ENCODE results near the gene CYS1.
"Not testable (repeated sequence)": the region's sequence is repeated elsewhere in the genome, so short reads cannot be mapped to it uniquely, and the experiment has no call there.

Gene CYS1

GRCh38 chr2:10031886-10032745 is 48.1 kb downstream of the CYS1 start:
- no peaks in the 10 kb centered on the region for H3K27me3 ChIP-seq (ENCODE audit: insufficient read depth, low read length)
- H3K4me1 ChIP-seq (ENCODE audit: insufficient read depth, low read length): peaks cover 7% of the 10 kb centered on the region; the same call in 1 of the 2 replicates

DNA sequence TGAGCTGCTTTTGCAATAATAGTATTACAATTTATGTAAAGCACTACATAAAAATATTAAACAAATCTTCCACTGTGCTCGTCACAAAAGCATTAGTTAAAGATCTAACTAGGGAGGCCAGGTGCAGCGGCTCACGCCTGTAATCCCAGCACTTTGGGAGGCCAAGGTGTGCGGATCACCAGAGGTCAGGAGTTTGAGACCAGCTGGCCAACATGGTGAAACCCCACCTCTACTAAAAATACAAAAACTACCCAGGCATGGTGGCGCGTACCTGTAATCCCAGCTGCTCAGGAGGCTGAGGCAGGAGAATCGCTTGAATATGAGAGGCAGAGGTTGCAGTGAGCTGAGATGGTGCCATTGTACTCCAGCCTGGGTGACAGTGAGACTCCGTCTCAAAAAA is 49.4 kb downstream of the CYS1 start:
- not testable (repeated sequence) for H3K27me3 ChIP-seq (ENCODE audit: insufficient read depth, low read length); H3K4me3 ChIP-seq (ENCODE audit: low read length); H3K27ac ChIP-seq (ENCODE audit: low read length); H3K4me1 ChIP-seq (ENCODE audit: insufficient read depth, low read length); H3K9ac ChIP-seq (ENCODE audit: low read depth, low read length); H3K9me3 ChIP-seq (ENCODE audit: insufficient read depth, low read depth, low read length); H3K36me3 ChIP-seq (ENCODE audit: insufficient read depth, low read depth, low read length)

More at GRCh38 chr2:10031886-10032745, 48.1 kb downstream of the CYS1 start:
- no peaks in the 10 kb centered on the region for H3K9me3 ChIP-seq (ENCODE audit: insufficient read depth, low read depth, low read length)
- no peak overlapping the region for H3K27ac ChIP-seq (ENCODE audit: low read length)
- H3K9ac ChIP-seq (ENCODE audit: low read depth, low read length): no peak overlapping the region
- H3K36me3 ChIP-seq (ENCODE audit: insufficient read depth, low read depth, low read length): no peaks in the 10 kb centered on the region
- no peak overlapping the region for H3K4me3 ChIP-seq (ENCODE audit: low read length)

GRCh38 chr2:10030311-10030736 is 49.9 kb downstream of the CYS1 start:
- no peak overlapping the region for H3K4me3 ChIP-seq (ENCODE audit: low read length)
- H3K4me1 ChIP-seq (ENCODE audit: insufficient read depth, low read length): peaks cover 7% of the 10 kb centered on the region; the same call in 1 of the 2 replicates
- no peaks in the 10 kb centered on the region for H3K36me3 ChIP-seq (ENCODE audit: insufficient read depth, low read depth, low read length)
- no peak overlapping the region for H3K27ac ChIP-seq (ENCODE audit: low read length)
- H3K9me3 ChIP-seq (ENCODE audit: insufficient read depth, low read depth, low read length): no peaks in the 10 kb centered on the region
- H3K9ac ChIP-seq (ENCODE audit: low read depth, low read length): no peak overlapping the region
- no peaks in the 10 kb centered on the region for H3K27me3 ChIP-seq (ENCODE audit: insufficient read depth, low read length)

DNA sequence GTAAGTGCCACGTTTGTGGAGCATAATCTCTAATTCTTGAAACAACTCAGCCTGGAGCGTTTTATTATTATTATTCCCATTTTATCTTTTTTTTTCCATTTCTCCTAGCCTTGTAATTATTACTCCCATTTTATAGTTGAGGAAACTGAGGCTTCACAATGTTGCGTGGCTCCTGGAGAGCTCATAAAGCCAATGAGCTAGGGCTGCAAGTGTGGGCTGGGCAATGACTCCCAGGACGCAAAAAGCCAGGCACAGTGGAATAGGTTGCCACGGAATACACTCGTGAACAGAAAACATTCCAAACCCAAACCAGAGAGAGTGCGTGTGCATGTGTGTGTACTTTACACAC is 50.4 kb downstream of the CYS1 start:
- no peaks in the 10 kb centered on the region for H3K9me3 ChIP-seq (ENCODE audit: insufficient read depth, low read depth, low read length)
- peaks cover 7% of the 10 kb centered on the region; the same call in 1 of the 2 replicates for H3K4me1 ChIP-seq (ENCODE audit: insufficient read depth, low read length)
- H3K4me3 ChIP-seq (ENCODE audit: low read length): no peak overlapping the region
- no peak overlapping the region for H3K27ac ChIP-seq (ENCODE audit: low read length)
- no peaks in the 10 kb centered on the region for H3K27me3 ChIP-seq (ENCODE audit: insufficient read depth, low read length)
- no peak overlapping the region for H3K9ac ChIP-seq (ENCODE audit: low read depth, low read length)
- H3K36me3 ChIP-seq (ENCODE audit: insufficient read depth, low read depth, low read length): no peaks in the 10 kb centered on the region

- Histone ChIP-seq H3K27ac (ENCODE audit: low read length) (no peak overlapping the region), H3K9me3 (ENCODE audit: insufficient read depth, low read depth, low read length) (no peaks in the 10 kb centered on the region), H3K9ac (ENCODE audit: low read depth, low read length) (no peak overlapping the region), H3K4me3 (ENCODE audit: low read length) (0 out of 2 replicates have a peak overlapping the region, but pooled peaks have one; percentile 18), H3K27me3 (ENCODE audit: insufficient read depth, low read length) (no peaks in the 10 kb centered on the region), H3K36me3 (ENCODE audit: insufficient read depth, low read depth, low read length) (no peaks in the 10 kb centered on the region), H3K4me1 (ENCODE audit: insufficient read depth, low read length) (peaks cover 7% of the 10 kb centered on the region; the same call in 1 of the 2 replicates)
Measured at GRCh38 chr2:10028988-10029874, 51.0 kb downstream of the CYS1 start.

DNA sequence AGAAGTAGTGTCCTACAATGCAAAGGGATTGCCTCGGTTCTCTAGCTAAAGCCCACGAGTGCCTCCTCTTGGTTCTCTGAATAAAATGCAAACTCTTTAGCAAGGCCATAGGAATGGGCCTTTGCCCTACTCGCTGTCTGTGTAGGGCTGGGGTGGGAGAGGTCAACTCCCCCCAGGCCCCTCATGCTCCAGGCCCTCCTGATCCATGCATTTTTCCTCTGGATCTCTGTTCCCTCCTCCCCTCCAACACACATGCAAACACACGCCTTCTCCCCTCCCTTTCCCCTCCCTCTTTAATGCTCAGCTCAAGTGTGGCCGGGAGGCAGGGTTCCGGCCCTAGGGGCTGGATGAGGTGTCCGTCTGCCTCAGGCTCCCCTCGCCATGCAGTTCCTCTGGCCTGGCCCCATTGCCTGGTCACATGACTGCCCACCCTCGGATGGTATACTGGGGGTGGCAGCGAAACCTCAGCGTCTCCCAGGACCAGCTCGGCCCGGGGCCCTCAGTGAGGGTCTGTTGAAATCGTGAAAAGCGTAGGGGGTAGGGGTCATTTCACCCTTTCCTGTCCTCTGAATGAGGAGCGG is 51.7 kb downstream of the CYS1 start:
- no peaks in the 10 kb centered on the region for H3K27me3 ChIP-seq (ENCODE audit: insufficient read depth, low read length)
- no peak overlapping the region for H3K9ac ChIP-seq (ENCODE audit: low read depth, low read length)
- H3K27ac ChIP-seq (ENCODE audit: low read length): no peak overlapping the region
- no peak overlapping the region for H3K4me3 ChIP-seq (ENCODE audit: low read length)
- H3K4me1 ChIP-seq (ENCODE audit: insufficient read depth, low read length): peaks cover 7% of the 10 kb centered on the region; the same call in 1 of the 2 replicates
- H3K36me3 ChIP-seq (ENCODE audit: insufficient read depth, low read depth, low read length): no peaks in the 10 kb centered on the region
- H3K9me3 ChIP-seq (ENCODE audit: insufficient read depth, low read depth, low read length): no peaks in the 10 kb centered on the region

DNA sequence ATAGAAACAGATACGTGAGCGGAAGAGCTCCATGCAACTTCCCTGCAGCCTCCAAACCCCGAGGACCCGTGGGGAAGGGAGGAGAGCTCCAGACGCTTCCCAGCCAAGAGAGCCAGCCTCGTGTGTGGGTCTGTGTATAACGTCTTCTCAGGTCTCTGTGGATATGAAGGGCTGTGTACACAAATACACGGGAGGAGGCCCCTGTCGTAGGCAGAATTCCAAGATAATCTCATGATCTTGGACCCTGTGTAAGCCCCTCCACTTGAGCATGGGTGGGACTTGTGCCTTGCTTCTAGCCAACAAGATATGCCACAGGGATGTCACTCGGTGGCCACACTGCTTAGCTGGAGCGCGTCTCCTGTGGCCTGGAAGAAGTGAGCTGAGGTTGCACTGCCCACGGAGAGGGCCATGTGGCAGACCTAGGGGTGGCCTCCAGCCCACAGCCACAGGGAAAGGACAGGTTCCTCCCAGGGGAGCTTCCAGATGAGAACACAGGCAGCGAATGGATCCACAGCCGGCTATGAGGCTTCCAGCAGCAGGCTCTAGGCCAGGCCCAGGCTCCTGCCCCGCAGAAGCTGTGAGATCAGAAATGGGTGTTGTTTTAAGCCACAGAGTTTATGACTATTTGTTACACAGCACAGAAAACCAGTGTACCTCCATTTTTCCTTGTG is 52.4 kb downstream of the CYS1 start:
- Histone ChIP-seq H3K36me3 (ENCODE audit: insufficient read depth, low read depth, low read length) (no peaks in the 10 kb centered on the region), H3K4me1 (ENCODE audit: insufficient read depth, low read length) (peaks cover 7% of the 10 kb centered on the region; the same call in 1 of the 2 replicates), H3K9ac (ENCODE audit: low read depth, low read length) (no peak overlapping the region), H3K27me3 (ENCODE audit: insufficient read depth, low read length) (no peaks in the 10 kb centered on the region), H3K4me3 (ENCODE audit: low read length) (no peak overlapping the region), H3K9me3 (ENCODE audit: insufficient read depth, low read depth, low read length) (no peaks in the 10 kb centered on the region), H3K27ac (ENCODE audit: low read length) (no peak overlapping the region)

DNA sequence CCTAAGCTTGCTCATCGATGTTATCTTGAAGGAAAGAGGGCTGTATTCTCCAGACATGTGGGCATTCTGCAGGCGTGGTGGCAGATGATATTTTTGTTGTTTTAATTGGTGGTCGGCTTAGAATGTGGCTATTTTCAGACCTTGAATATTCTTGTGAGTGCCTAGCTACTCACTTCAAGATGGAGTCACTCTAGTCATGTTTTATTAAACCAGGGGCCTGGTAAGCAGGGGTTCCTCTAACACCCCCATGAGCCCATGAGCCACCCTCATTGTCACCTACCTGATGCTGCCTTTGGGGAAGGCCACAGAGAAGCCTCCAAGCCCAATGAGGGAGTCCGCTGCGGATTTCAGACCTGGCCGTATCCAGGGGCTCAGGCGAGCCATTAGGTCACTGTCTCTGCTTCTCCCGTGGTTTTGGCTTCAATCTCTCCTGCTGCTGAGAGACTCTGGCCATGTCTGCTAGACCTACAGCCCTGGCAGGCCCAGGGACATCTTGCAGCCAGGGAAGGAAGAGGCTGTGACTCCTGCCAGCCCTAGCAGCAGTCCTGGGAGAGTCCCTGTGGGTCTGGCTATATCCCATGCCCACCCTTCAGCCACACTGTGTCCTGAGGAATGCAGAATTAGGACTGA is 53.2 kb downstream of the CYS1 start:
- H3K4me1 ChIP-seq (ENCODE audit: insufficient read depth, low read length): peaks cover 7% of the 10 kb centered on the region; the same call in 1 of the 2 replicates
- no peaks in the 10 kb centered on the region for H3K9me3 ChIP-seq (ENCODE audit: insufficient read depth, low read depth, low read length)
- H3K27ac ChIP-seq (ENCODE audit: low read length): no peak overlapping the region
- no peaks in the 10 kb centered on the region for H3K36me3 ChIP-seq (ENCODE audit: insufficient read depth, low read depth, low read length)
- H3K9ac ChIP-seq (ENCODE audit: low read depth, low read length): no peak overlapping the region
- H3K27me3 ChIP-seq (ENCODE audit: insufficient read depth, low read length): no peaks in the 10 kb centered on the region
- H3K4me3 ChIP-seq (ENCODE audit: low read length): no peak overlapping the region

DNA sequence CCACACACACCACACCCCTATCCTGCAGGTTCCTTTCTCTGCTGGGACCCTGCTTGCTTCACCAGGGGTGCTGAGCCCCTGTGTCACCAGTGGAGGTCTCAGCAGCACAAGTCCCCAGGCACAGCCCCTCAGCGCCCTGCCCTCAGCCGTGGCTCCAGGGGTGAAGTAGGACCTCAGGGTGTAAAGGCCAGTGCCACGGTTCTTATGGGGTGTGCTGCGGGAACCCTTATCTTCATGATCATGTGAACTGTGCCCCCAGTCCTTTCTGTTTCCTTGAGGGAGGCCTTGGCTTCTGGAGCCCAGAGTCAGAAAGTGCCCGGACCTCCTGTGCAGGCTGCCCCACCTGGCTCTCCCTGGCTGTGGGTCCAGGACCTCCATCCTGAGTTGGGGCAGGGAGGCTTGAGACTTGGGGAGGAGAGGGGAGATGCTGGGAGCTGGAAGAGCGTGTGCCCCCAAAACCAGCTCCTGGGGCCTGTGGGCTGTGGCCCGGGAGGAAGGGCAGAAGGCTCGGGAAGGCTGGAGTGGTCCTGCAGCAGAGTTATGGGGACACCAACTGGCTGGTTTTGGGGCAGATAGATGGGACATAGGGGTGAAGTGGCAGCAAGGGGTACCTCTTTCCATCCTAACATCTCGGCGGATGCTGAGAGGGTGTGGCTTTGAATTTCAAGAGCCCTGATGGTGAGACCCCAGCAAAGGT is 57.1 kb downstream of the CYS1 start:
- Histone ChIP-seq H3K9ac (ENCODE audit: low read depth, low read length) (no peak overlapping the region), H3K36me3 (ENCODE audit: insufficient read depth, low read depth, low read length) (no peaks in the 10 kb centered on the region), H3K4me3 (ENCODE audit: low read length) (no peak overlapping the region), H3K9me3 (ENCODE audit: insufficient read depth, low read depth, low read length) (no peaks in the 10 kb centered on the region), H3K27me3 (ENCODE audit: insufficient read depth, low read length) (no peaks in the 10 kb centered on the region), H3K4me1 (ENCODE audit: insufficient read depth, low read length) (no peaks in the 10 kb centered on the region), H3K27ac (ENCODE audit: low read length) (no peak overlapping the region)

DNA sequence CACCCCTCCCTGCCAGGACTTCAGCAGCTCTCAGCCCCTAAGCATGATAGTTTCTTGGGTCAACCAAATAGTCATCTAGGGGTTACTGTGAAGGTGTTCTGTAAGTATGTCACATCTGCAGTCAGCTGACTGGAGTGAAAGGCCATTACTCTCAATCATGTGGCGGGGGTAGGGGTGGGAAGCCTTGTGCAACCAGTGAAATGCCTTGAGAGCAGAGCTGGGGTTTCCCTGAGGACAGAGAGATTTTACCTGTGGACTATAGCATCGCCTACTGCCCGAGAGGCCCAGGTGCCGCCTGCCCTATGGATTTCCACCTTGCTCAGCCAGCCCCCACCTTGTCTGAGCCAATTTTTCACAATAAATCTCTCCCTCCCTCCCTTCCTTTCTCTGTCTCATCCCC is 57.8 kb downstream of the CYS1 start:
- H3K9ac ChIP-seq (ENCODE audit: low read depth, low read length): no peak overlapping the region
- H3K27ac ChIP-seq (ENCODE audit: low read length): no peak overlapping the region
- no peaks in the 10 kb centered on the region for H3K27me3 ChIP-seq (ENCODE audit: insufficient read depth, low read length)
- H3K9me3 ChIP-seq (ENCODE audit: insufficient read depth, low read depth, low read length): no peaks in the 10 kb centered on the region
- H3K4me1 ChIP-seq (ENCODE audit: insufficient read depth, low read length): no peaks in the 10 kb centered on the region
- H3K36me3 ChIP-seq (ENCODE audit: insufficient read depth, low read depth, low read length): no peaks in the 10 kb centered on the region
- H3K4me3 ChIP-seq (ENCODE audit: low read length): no peak overlapping the region

Measured in iPS-20b (cell line).